H1 (cell line): Measurements from ENCODE around the gene TC2N. TPM values are rescaled to one million over a fixed set of nuclear protein-coding genes. Genes with fewer than 3 reads are reported as not detected.

ENCODE experiments used
- CTBP2 ChIP-seq: IDR thresholded peaks from 2 replicates; pipeline ENCODE4 v1.7.0; 2011; ENCODE audit warnings: borderline replicate concordance, mild to moderate bottlenecking, moderate library complexity, mixed read lengths, low read length; ENCODE audit not compliant: insufficient read depth, insufficient read length
- EP300 ChIP-seq, 2 experiments: IDR thresholded peaks; 1 replicate in 1 of 2; 2 replicates in 1 of 2; pipeline ENCODE4 v1.6.1; 2011 to 2012; ENCODE audit warnings: low read depth in 2 of 2, low read length in 2 of 2, mild to moderate bottlenecking in 2 of 2, borderline replicate concordance in 1 of 2, inconsistent platforms in 1 of 2, moderate library complexity in 1 of 2
- GABPA ChIP-seq: IDR thresholded peaks from 2 replicates; pipeline ENCODE4 v1.6.1; 2011; ENCODE audit warnings: mild to moderate bottlenecking, low read length, moderate library complexity, borderline replicate concordance; ENCODE audit not compliant: insufficient read depth
- HDAC6 ChIP-seq: IDR thresholded peaks from one replicate; pipeline ENCODE4 v1.7.1; 2012; ENCODE audit warnings: low read depth, mild to moderate bottlenecking, inconsistent platforms, low read length, moderate library complexity
- PHF8 ChIP-seq: fragments of 200-600 bp; sonication (generic); conservative IDR thresholded peaks from 2 replicates; pipeline ENCODE4 v1.7.1; 2012; ENCODE audit warnings: low read depth, mild to moderate bottlenecking, inconsistent platforms, low read length, moderate library complexity
- RFX5 ChIP-seq: IDR thresholded peaks from 2 replicates; pipeline ENCODE4 v1.6.1; 2011; ENCODE audit warnings: low read depth, low read length, improper control_type of control experiment, borderline replicate concordance
- SRF ChIP-seq: IDR thresholded peaks from 2 replicates; pipeline ENCODE4 v1.6.1; 2011; ENCODE audit warnings: mild to moderate bottlenecking, low read depth, low read length, moderate library complexity
- TAF7 ChIP-seq: optimal IDR thresholded peaks from 2 replicates; pipeline ENCODE3; 2011; ENCODE audit warnings: low read depth, mild to moderate bottlenecking, inconsistent platforms, low read length, moderate library complexity, borderline replicate concordance
- polyA plus RNA-seq, 7 experiments: library from polyadenylated mRNA; depleted of rRNA in 3 of 7; stranded (reverse) in 5 of 7; unstranded in 2 of 7; fragments of >200 nt in 5 of 7; fragments of 200-250 nt in 2 of 7; gene quantifications; 1 replicate in 5 of 7; 2 replicates in 1 of 7; 4 replicates in 1 of 7; pipeline versions ENCODE4 v1.2.1 to v1.2.3, GENCODE V29; 2011 to 2013; ENCODE audit warnings: missing spikeins in 2 of 7, mixed read lengths in 2 of 7
- total RNA-seq: library from RNA; stranded (reverse); fragmentation: NEBNext Ultra II Directional; extraction: Animal tissue kit (Norgen Biotek cat#: 25700); gene quantifications from 2 replicates; pipeline ENCODE4 v1.2.1, GENCODE V29; 2021
- TF ChIP-seq, protein P1 (sequence below): IDR thresholded peaks from 2 replicates; pipeline ENCODE4 v1.6.1; 2011; ENCODE audit warnings: low read length, improper control_type of control experiment

The TC2N gene
- total and polyA plus RNA-seq, 2 of the 8 experiments (the other 6 are each of a cell fraction or from before 2014, with no cell fraction given) = 9.7 to 36.2 TPM

DNA sequence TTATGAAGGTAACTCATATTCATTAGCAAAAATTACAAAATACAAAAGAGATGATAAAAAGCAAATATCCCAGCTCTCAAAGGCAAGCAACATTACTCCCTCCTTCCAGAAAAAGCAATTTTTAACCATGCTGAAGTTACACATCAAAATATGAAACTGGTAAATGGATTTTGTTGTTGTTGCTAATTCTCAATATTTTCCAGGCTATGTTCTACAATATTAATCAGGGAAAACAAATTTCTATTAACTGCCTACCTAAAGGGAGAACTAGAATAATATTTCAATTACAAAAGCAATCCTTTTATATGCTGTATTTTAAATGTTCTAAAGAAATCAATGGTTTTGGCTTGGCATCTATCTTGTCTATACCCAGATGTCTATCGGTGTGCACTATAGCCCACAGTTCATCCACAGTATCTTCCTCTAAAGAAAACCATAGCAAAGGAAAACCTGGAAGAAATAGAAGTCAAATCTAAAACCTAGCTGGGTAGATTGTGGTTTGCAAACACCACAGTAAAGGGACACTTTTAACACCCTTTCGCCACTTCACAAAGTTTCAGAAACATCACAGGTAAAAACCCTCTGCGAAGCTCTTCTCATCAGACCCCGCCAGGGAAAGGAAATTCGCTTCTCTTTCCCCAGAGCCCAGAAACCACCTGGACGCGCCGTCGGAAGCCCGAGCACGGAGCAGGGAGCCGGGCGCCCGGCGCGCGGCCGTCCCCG, 32.0 kb downstream of the TC2N start (continued):
- TF ChIP-seq EP300 (IDR thresholded peaks at IDR 0.05; ENCODE audit: borderline replicate concordance in 1 of 2, low read depth in 2 of 2, low read length in 2 of 2) (no peak), TAF7 (no peak), RFX5 (no peak), HDAC6 (no peak), PHF8 (no peak), GABPA (no peak), CTBP2 (no peak), SRF (no peak)
- TF ChIP-seq, protein P1, sequence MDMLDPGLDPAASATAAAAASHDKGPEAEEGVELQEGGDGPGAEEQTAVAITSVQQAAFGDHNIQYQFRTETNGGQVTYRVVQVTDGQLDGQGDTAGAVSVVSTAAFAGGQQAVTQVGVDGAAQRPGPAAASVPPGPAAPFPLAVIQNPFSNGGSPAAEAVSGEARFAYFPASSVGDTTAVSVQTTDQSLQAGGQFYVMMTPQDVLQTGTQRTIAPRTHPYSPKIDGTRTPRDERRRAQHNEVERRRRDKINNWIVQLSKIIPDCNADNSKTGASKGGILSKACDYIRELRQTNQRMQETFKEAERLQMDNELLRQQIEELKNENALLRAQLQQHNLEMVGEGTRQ = no peak
